Activated CD8-positive, alpha-beta T cell treated with anti-CD3 and anti-CD28 coated beads for 36 hours (primary cell): ENCODE measurements around the gene DNAI4. TPM values are rescaled to one million over a fixed set of nuclear protein-coding genes. Genes with fewer than 3 reads are reported as not detected.
"Not testable (repeated sequence)": the region's sequence is repeated elsewhere in the genome, so short reads cannot be mapped to it uniquely, and the experiment has no call there.

ENCODE experiments used
- ATAC-seq: fragments of 200-7000 bp; cut with Tn5 transposase; one replicate; pipeline ENCODE4 v1.10.0; 2021; ENCODE audit warnings: mild to moderate bottlenecking, moderate library complexity
- CTCF ChIA-PET: fragments of 350-600 bp; sonication (Branson Sonifier 250); formaldehyde crosslinking; loops from one replicate; lab custom pipeline; 2021; ENCODE audit warnings: antibody characterized with exemption; lab: Charles Lee
- POLR2A ChIA-PET: fragments of 350-600 bp; sonication (Branson Sonifier 250); formaldehyde crosslinking; loops from one replicate; lab custom pipeline; 2021; ENCODE audit warnings: antibody characterized with exemption; lab: Charles Lee
- DNase-seq: peaks from one replicate; pipeline ENCODE4 v3.0.0-alpha.2; 2020
- H3K27ac Mint-ChIP-seq: one replicate; pipeline ENCODE4 v1.8.0; 2021; ENCODE audit warnings: mild to moderate bottlenecking, mixed read lengths
- H3K27me3 Mint-ChIP-seq: one replicate; pipeline ENCODE4 v1.8.0; 2021; ENCODE audit warnings: mixed read lengths
- H3K36me3 Mint-ChIP-seq: one replicate; pipeline ENCODE4 v1.8.0; 2021; ENCODE audit warnings: low read depth, mixed read lengths
- H3K4me1 Mint-ChIP-seq: one replicate; pipeline ENCODE4 v1.8.0; 2021; ENCODE audit warnings: low read depth, mixed read lengths
- H3K4me3 Mint-ChIP-seq: one replicate; pipeline ENCODE4 v1.8.0; 2021; ENCODE audit warnings: mild to moderate bottlenecking, moderate library complexity, mixed read lengths
- H3K9me3 Mint-ChIP-seq: one replicate; pipeline ENCODE4 v1.8.0; 2021; ENCODE audit warnings: mixed read lengths
- CTCF ChIP-seq: fragments of 200-600 bp; IDR thresholded peaks from one replicate; pipeline ENCODE4 v1.8.0; 2022; ENCODE audit warnings: antibody characterized with exemption, mild to moderate bottlenecking
- intact Hi-C: fragments of 100-400 bp; cut with micrococcal nuclease; formaldehyde crosslinking; loops from one replicate; pipeline ENCODE4 v1.10.0; 2022
- total RNA-seq, 2 experiments: library from RNA; stranded (reverse); gene quantifications; one replicate each; pipeline ENCODE4 v1.2.3, GENCODE V29; 2021

Gene DNAI4
- total RNA-seq, 2 experiments from 2014 or later = 1.0 to 1.7 TPM

GRCh38 chr1:66917476-66917875 is 7.2 kb downstream of the DNAI4 start:
- CTCF ChIA-PET = no interaction called here
- intact Hi-C loops = no loop called here
- ATAC-seq = no peak
- POLR2A ChIA-PET = no interaction called here
- H3K4me1 Mint-ChIP-seq = peaks cover 4% of the 10 kb centered on the region
- DNase-seq = no peak
- no peak overlapping the region for H3K27ac Mint-ChIP-seq
- H3K36me3 Mint-ChIP-seq = peaks cover 20% of the 10 kb centered on the region
- no peak for TF ChIP-seq CTCF
- no peak overlapping the region for H3K4me3 Mint-ChIP-seq
- peaks cover 6% of the 10 kb centered on the region for H3K9me3 Mint-ChIP-seq
- H3K27me3 Mint-ChIP-seq = no peaks in the 10 kb centered on the region

GRCh38 chr1:66916320-66916719 is 8.3 kb downstream of the DNAI4 start:
- no peak overlapping the region for H3K27ac Mint-ChIP-seq
- H3K27me3 Mint-ChIP-seq = no peaks in the 10 kb centered on the region
- intact Hi-C loops = no loop called here
- ChIA-PET POLR2A (no interaction called here), CTCF (no interaction called here)
- no peaks in the 10 kb centered on the region for H3K4me1 Mint-ChIP-seq
- H3K9me3 Mint-ChIP-seq = peaks cover 6% of the 10 kb centered on the region
- no peak for DNase-seq
- no peak for ATAC-seq
- H3K36me3 Mint-ChIP-seq = peaks cover 20% of the 10 kb centered on the region
- no peak overlapping the region for H3K4me3 Mint-ChIP-seq
- no peak for TF ChIP-seq CTCF

- H3K27me3 Mint-ChIP-seq, H3K4me3 Mint-ChIP-seq, H3K9me3 Mint-ChIP-seq, POLR2A ChIA-PET, DNase-seq, ATAC-seq, intact Hi-C loops, H3K27ac Mint-ChIP-seq, H3K4me1 Mint-ChIP-seq: not testable (repeated sequence)
- H3K36me3 Mint-ChIP-seq = peaks cover 20% of the 10 kb centered on the region
- CTCF ChIA-PET = interaction anchor here (1.3 kb wide), 1 partner anchor 150 kb away, joined by 3 read pairs; no protein-coding TSS in a partner anchor
These were observed 9.5 kb downstream of the DNAI4 start for GRCh38 chr1:66915203-66915602.

GRCh38 chr1:66893712-66894111 is 30.9 kb downstream of the DNAI4 start:
- no peak for DNase-seq
- Mint-ChIP-seq H3K27me3 (no peaks in the 10 kb centered on the region), H3K27ac (no peak overlapping the region), H3K4me1 (no peaks in the 10 kb centered on the region), H3K36me3 (no peaks in the 10 kb centered on the region), H3K9me3 (no peaks in the 10 kb centered on the region), H3K4me3 (no peak overlapping the region)
- no peak for TF ChIP-seq CTCF
- ChIA-PET CTCF (no interaction called here), POLR2A (no interaction called here)
- ATAC-seq = no peak
- intact Hi-C loops = no loop called here

GRCh38 chr1:66890621-66891020 is 34.0 kb downstream of the DNAI4 start:
- POLR2A ChIA-PET = no interaction called here

More at GRCh38 chr1:66890621-66891020, 34.0 kb downstream of the DNAI4 start:
- CTCF ChIA-PET = no interaction called here
- intact Hi-C loops = no loop called here
- no peaks in the 10 kb centered on the region for H3K36me3 Mint-ChIP-seq
- ATAC-seq (no peak), DNase-seq (no peak)
- H3K27ac Mint-ChIP-seq = no peak overlapping the region
- H3K4me3 Mint-ChIP-seq = no peak overlapping the region
- TF ChIP-seq CTCF = no peak
- no peaks in the 10 kb centered on the region for H3K4me1 Mint-ChIP-seq
- H3K9me3 Mint-ChIP-seq = no peaks in the 10 kb centered on the region
- H3K27me3 Mint-ChIP-seq = no peaks in the 10 kb centered on the region
